Nephron (organoid): ENCODE results near the gene RAD9A.

Experiments used
- H3K27ac Mint-ChIP-seq, 3 experiments: 2 replicates each; pipeline ENCODE4 v1.8.0; 2020; ENCODE audit warnings: mixed read lengths in 3 of 3, mild to moderate bottlenecking in 2 of 3, moderate library complexity in 1 of 3
- H3K27me3 Mint-ChIP-seq: 2 replicates; pipeline ENCODE4 v1.8.0; 2021; ENCODE audit warnings: low read depth, mild to moderate bottlenecking, moderate library complexity, mixed read lengths
- H3K36me3 Mint-ChIP-seq: 2 replicates; pipeline ENCODE4 v1.8.0; 2020; ENCODE audit warnings: low read depth, mixed read lengths
- H3K4me1 Mint-ChIP-seq: 2 replicates; pipeline ENCODE4 v1.8.0; 2020; ENCODE audit warnings: mixed read lengths
- H3K4me3 Mint-ChIP-seq, 3 experiments: 2 replicates each; pipeline ENCODE4 v1.8.0; 2020; ENCODE audit warnings: mild to moderate bottlenecking in 3 of 3, mixed read lengths in 3 of 3, moderate library complexity in 2 of 3
- H3K9me3 Mint-ChIP-seq: 2 replicates; pipeline ENCODE4 v1.8.0; 2020; ENCODE audit warnings: mixed read lengths
- TF ChIP-seq, protein P1 (sequence below), 3 experiments: fragments of 200-600 bp; sonication (generic); IDR thresholded peaks; one replicate each; pipeline ENCODE4 v1.5.0; 2021; ENCODE audit warnings: antibody characterized with exemption in 3 of 3; ENCODE audit not compliant: unreplicated experiment in 3 of 3

Gene RAD9A

DNA sequence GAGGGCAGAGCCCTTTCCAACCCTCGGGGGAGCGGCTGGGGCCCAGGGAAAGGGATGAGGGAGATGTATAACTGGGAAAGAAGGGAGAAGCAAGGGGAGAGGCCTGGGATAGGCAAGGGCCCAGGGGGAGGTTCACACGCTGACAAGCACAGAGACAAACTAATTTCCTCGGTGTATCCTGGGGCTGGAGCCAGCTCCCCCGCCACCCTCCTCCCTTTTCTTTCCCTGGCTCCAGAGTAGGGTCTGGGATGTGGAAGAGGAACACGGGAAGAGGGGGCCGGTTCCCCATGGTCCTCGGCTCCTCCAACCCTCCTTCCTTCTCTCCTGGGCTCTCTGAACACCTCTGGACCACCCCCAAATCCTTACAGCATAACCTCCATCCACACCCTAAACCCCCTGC lies 25.2 kb upstream of the RAD9A start:
- Mint-ChIP-seq H3K4me3 (peak overlapping the region; percentile 44 to 70 (median 58)), H3K4me1 (peaks cover 58% of the 10 kb centered on the region), H3K27ac (peak overlapping the region; percentile 88 to 95 (median 94)), H3K36me3 (peaks cover 5% of the 10 kb centered on the region), H3K27me3 (peaks cover 8% of the 10 kb centered on the region), H3K9me3 (no peaks in the 10 kb centered on the region)
- TF ChIP-seq, protein P1, sequence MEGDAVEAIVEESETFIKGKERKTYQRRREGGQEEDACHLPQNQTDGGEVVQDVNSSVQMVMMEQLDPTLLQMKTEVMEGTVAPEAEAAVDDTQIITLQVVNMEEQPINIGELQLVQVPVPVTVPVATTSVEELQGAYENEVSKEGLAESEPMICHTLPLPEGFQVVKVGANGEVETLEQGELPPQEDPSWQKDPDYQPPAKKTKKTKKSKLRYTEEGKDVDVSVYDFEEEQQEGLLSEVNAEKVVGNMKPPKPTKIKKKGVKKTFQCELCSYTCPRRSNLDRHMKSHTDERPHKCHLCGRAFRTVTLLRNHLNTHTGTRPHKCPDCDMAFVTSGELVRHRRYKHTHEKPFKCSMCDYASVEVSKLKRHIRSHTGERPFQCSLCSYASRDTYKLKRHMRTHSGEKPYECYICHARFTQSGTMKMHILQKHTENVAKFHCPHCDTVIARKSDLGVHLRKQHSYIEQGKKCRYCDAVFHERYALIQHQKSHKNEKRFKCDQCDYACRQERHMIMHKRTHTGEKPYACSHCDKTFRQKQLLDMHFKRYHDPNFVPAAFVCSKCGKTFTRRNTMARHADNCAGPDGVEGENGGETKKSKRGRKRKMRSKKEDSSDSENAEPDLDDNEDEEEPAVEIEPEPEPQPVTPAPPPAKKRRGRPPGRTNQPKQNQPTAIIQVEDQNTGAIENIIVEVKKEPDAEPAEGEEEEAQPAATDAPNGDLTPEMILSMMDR (IDR thresholded peaks at IDR 0.05; ENCODE audit: unreplicated experiment in 3 of 3) = no peak

DNA sequence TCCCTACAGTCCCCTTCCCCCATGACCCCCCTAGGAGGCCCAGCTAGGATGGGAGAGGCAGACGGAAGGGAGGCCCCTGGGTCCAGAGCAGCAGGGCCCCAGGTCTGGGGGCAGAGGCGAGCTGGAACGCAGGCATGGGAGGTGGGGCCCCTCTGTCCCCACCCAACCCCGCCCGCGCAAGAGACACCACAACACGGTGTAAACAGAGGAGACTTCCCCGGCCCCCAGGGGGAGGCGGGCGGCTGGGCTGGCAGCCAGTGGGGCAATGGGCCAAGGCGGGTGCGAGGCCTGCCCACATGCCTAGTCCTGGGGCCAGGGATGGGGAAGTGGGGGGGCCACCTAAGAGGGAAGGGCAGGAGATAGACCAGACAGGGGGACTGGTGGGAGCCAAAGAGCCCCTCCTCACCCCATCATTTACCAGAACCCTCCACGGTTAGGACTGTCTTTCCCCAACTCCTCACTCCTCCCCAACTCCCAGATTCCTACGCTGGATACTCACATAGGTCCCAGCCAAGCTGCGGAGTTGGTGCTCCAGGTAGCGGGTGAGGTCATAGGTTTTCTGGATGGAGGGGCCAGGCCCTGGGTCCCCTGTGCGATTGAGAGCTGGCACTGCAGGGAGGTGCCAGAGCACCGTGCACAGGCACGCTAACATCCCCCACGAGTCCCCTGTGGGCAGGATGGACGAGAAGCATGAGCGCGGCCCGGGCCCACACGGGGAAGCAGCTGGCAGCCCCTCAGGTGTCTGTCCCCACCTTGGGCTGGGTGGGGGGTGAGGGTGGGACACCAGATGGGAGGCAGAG lies 24.6 kb upstream of the RAD9A start:
- TF ChIP-seq, protein P1 (IDR thresholded peaks at IDR 0.05; ENCODE audit: unreplicated experiment in 3 of 3) = no peak
- Mint-ChIP-seq H3K4me3 (peak overlapping the region in 1 of 3 experiments; percentile 58), H3K9me3 (no peaks in the 10 kb centered on the region), H3K27ac (peak overlapping the region; percentile 88 to 95 (median 94)), H3K36me3 (peaks cover 5% of the 10 kb centered on the region), H3K4me1 (peaks cover 62% of the 10 kb centered on the region), H3K27me3 (peaks cover 12% of the 10 kb centered on the region)

DNA sequence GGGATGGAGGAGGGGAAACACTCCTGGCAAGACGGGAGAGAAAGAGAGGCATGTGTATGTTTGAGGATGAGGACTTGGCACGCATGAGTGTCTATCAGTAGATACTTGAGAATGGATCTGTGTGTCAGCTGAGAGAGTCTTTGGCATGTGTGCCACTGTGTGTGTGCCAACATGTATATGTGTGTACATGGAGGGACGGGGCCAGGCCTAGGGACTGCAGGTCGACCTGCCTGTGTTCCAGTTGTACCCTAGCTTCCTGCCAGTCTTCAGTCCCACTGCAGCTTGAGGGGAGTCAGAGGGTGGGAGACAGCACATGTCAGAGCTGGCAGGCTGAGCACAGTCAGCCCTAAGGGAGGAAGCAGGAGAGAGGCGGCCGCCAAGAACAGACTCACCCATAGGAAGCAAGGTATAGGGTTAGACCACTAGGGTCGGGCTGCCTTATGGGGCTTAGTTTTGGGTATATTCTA lies 24.0 kb upstream of the RAD9A start:
- peaks cover 5% of the 10 kb centered on the region for H3K36me3 Mint-ChIP-seq
- no peaks in the 10 kb centered on the region for H3K9me3 Mint-ChIP-seq
- H3K4me1 Mint-ChIP-seq = peaks cover 62% of the 10 kb centered on the region
- H3K27me3 Mint-ChIP-seq = peaks cover 12% of the 10 kb centered on the region
- peak overlapping the region in 2 of 3 experiments; percentile 55 to 59 for H3K27ac Mint-ChIP-seq
- H3K4me3 Mint-ChIP-seq = peak overlapping the region in 1 of 3 experiments; percentile 4
- TF ChIP-seq, protein P1 (IDR thresholded peaks at IDR 0.05; ENCODE audit: unreplicated experiment in 3 of 3) = no peak

DNA sequence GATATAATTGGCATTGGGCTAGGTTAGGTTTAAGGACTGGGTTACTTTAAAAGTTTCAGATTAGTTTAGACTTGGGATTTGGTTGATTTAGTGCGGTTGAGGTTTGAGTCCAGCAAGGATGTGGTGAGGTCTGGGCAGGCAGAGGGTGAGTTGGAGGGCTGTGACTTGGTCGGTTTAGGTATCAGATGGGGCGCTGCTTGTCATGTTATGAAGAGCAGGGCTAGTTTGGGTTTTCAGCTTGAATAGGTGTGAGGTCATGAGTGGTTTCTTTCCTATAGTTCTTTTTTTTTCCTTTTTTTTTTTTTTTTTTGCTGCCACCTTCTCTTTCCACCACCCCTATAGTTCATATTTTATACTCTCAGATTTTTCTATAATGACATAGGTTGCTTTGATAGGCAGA lies 23.2 kb upstream of the RAD9A start:
- Mint-ChIP-seq H3K4me1 (peaks cover 62% of the 10 kb centered on the region), H3K27me3 (peaks cover 12% of the 10 kb centered on the region), H3K36me3 (peaks cover 5% of the 10 kb centered on the region), H3K4me3 (peak overlapping the region in 2 of 3 experiments; percentile 3 to 69), H3K9me3 (no peaks in the 10 kb centered on the region), H3K27ac (peak overlapping the region; percentile 13 to 59 (median 52))
- TF ChIP-seq, protein P1 (IDR thresholded peaks at IDR 0.05; ENCODE audit: unreplicated experiment in 3 of 3) = no peak

DNA sequence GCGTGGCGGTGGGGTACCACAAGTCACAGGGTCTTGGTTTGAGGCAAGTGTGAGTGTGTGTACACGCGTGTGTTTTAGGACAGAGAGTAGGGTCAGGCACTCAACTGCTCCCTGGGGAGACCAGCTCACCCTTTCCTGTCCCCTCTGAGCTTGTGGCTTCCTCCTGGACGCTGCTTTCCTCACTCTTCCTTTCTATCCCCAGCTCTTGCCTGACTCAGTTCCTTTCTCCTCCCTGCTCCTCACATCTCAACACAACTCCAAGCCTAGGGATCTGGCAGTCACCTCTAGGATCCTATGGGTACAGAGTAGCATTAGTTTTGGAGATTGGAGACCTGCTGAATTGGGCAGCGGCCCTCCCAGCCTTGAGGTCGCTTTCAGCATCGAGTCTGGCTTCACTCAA lies 22.5 kb upstream of the RAD9A start:
- peak overlapping the region; percentile 52 to 96 (median 59) for H3K27ac Mint-ChIP-seq
- H3K4me3 Mint-ChIP-seq = peak overlapping the region in 1 of 3 experiments; percentile 73
- no peaks in the 10 kb centered on the region for H3K9me3 Mint-ChIP-seq
- peaks cover 67% of the 10 kb centered on the region for H3K4me1 Mint-ChIP-seq
- H3K36me3 Mint-ChIP-seq = peaks cover 5% of the 10 kb centered on the region
- TF ChIP-seq, protein P1 (IDR thresholded peaks at IDR 0.05; ENCODE audit: unreplicated experiment in 3 of 3) = no peak
- peaks cover 17% of the 10 kb centered on the region for H3K27me3 Mint-ChIP-seq
